GM08714 (cell line): ENCODE data around the gene SC5D.

Source experiments
- H3K4me3 ChIP-seq: fragments of 200-500 bp; sonication (Bioruptor generic); 2 replicates; pipeline ENCODE4 v1.5.1; 2014; ENCODE audit warnings: mild to moderate bottlenecking, low read length, inconsistent platforms
- ZNF274 ChIP-seq: IDR thresholded peaks from 2 replicates; pipeline ENCODE4 v1.6.1; 2012; ENCODE audit warnings: mild to moderate bottlenecking, low read depth, low read length

The SC5D gene

DNA sequence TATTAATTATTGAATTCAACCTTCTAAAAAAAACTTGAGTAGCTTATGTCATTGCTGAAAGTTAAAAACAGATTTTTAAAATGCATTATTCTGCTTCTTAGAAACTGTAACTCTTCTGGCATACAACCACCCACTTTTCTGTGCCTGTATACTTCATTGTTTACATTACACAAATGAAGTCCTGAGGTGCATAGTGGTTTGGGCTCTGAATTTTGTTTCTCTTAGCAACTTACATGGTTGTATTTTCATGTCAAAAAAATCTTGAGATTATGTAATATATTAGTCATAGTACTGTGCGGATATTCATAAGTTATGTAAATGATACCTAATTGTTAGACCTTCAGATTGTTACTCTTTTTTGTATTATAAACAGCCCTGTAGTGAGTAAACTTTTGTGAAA is 12.2 kb downstream of the SC5D start:
- no peak overlapping the region for H3K4me3 ChIP-seq
- no peak for TF ChIP-seq ZNF274

DNA sequence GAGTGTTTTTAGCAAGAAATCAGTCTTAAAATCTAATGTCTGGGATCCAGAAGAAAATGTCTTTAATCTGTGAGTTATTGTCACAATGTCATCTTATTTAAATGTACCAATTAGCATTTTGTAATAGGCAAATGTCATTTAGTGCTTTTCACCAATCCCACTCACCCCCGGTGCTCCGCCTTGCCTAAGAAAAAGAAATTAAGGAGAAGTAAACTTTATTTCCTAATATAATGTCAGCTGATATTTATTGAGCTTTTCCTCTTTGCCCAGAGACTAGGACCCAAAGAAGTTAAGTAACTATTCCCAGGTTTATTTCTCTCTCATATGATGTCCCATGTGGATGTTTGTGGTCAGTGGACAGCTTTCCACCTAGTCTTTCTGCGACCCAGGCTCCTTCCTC is 16.2 kb downstream of the SC5D start:
- TF ChIP-seq ZNF274, result no peak
- no peak overlapping the region for H3K4me3 ChIP-seq

DNA sequence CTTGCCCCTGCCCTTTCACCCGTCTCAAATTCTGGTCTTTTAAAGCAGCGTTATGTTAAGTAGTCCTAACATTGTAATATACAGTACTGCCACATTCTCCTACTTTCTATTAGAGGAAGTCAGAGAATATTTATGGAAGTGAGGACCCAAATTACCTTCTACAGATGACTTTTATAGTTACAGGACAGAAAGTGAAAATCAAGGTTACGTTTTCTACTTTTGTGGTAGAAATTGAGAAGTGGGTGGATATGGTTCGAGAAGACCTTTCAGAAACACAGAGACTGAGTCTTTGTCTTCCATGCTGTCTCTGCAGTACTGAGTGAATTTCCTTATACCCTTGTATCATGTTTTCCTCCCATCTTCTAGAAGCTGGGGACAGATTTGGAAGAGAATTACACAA is 17.1 kb downstream of the SC5D start:
- H3K4me3 ChIP-seq, result no peak overlapping the region
- no peak for TF ChIP-seq ZNF274

DNA sequence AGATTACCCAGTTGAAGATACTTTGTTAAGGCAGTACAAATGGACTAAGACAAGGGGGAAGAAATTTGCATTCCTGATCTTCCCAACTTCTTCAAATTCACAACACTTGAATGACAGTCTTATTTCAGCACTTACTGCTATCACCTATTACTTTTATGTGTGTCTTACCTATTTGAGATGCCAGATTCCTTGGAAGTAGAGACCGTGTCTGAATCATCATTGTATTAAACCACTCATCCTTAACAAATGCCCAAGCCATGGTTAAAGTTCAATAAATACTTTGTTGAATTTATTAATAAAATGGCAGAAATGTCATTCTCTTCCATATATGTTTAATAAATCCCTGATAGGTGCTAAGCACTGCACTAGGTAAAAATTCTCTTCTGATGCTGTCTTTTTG is 18.3 kb downstream of the SC5D start:
- TF ChIP-seq ZNF274, result no peak
- no peak overlapping the region for H3K4me3 ChIP-seq

DNA sequence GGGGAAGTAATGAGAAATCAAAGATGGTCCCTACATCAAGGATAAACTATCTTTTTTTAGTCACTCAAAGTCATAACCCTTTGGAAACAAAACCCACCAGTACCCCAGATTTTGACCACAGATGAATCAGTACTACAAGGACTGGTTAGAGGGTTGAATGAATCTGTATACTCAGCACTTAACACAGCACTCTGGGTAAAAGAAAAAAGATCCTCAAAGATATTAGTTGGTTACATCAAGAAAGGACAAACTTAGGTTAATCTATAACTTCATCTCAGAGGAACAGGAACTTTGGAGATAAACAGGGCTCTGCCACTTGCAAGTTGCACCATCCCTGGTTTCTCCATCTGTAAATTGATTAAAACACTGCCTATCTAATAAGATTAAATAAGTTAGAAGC is 18.8 kb downstream of the SC5D start:
- no peak for TF ChIP-seq ZNF274
- H3K4me3 ChIP-seq, result no peak overlapping the region

DNA sequence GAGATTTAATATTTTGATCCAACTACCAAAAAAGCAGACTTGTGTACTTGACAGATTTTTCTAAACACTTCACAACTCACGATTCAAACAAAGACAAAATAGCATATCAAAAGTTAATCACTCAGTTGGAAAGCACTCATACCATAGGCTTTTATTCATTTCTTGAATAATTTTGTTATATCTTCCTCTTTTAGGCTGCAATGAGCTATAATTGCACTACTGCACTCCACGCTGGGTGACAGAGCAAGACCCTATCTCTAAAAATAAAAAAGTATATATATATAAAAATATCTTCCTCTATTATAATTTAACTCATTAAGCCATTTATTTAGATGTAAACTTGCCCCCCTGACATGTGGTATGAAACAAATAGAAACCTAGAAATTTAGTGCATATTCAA is 19.9 kb downstream of the SC5D start:
- no peak for TF ChIP-seq ZNF274

DNA sequence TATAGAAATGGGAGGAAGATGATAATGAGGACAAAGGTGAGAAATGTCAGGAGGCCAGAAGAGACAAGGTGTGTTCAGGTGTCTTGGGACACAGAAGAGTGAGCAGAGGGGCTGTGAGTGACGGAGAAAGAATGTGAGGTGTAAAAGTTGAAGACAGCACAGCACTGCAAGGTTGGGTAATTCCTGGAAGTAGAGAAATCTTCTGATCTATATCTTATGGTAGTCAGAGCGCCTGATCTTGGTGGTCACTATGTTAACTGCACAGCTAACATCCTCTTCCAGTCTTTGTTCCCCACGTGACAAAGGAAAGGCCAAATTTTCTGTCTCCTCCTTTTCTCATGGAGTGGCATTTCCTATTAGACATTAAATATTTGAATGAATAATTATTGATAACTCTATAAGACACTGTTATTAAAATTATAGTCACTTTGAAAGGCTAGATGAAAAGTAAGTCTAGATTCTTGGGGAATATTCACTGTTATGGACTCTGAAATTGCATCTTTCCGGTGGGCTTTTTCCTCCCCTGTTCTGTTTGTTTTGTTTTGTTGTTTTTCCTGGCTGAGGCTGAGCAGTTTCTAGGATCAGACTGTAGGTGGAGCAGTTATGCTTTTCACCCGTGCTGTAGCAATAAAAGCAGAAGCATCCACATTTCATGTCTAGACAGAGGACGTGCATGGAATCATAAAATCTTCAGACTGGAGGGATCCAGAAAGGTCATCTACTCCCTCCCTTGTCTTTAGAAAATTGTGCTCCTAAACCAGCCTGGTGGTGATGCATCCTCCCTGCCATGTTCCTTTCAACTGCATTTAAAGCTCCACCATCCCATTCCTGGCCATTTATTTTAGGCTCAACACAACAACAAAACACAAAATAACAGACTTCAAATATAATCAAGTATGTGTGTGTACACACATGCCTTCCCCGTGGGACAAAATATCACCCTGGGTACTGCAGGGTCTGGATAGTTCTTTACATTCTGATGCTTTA is 26.6 kb downstream of the SC5D start:
- no peak overlapping the region for H3K4me3 ChIP-seq
- no peak for TF ChIP-seq ZNF274

More for the DNA sequence above, 19.9 kb downstream of the SC5D start:
- no peak overlapping the region for H3K4me3 ChIP-seq

DNA sequence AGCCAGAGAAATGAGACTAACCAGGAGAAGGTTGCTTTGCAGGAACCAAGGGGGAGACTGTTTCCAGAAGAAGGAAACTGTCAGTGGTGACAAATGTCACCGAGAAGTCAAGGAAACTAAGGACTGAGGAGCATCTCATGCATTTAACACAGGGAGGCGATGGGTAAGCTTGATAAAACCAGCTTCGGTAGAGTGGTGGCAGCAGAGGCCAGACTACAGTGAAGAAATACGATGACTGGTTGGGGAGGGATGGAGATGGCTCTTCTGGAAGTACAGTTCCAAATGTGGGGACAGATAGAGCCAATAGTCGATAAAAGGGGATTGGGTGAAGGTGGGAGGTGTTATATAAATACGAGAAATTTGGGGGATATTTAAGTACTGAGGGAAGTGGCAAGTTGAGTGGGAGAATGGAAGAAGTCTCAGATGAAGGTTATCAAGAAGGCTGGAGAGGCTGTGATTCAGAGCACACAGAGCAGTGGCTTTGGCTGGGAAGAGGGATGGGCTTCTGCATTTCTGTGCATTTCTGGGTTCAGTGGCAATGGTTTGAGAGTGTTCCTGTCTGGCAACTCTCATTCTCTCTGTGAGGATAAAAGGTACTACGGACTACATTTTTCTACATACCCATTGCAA is 29.2 kb downstream of the SC5D start:
- no peak overlapping the region for H3K4me3 ChIP-seq
- TF ChIP-seq ZNF274, result no peak

DNA sequence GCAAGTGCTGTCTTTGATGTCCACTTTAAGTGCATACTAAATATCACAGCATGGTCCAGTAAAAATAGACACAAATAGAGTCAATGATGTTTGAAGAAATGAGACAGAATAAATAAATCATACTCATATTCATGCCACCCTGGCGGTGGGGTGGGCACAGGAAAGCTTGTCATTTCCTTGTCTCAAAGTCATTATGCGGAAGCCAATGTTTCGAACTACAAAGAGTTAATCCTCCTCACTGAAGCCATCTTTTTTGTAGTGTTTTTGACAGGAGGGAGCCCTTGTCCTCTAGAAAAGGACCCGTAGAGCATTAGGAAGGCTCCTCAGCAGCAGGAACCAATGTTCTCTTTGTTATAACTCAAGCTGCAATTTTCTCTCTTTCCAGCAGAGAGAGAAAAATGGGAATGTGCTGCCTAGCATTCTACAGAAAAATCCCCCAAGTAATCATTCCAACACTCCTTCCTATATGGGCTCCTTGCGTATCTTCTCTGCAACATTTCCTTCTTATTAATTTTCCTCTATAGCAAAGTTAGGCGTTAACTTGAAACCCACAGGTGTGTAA is 30.6 kb downstream of the SC5D start:
- no peak for TF ChIP-seq ZNF274
- no peak overlapping the region for H3K4me3 ChIP-seq

DNA sequence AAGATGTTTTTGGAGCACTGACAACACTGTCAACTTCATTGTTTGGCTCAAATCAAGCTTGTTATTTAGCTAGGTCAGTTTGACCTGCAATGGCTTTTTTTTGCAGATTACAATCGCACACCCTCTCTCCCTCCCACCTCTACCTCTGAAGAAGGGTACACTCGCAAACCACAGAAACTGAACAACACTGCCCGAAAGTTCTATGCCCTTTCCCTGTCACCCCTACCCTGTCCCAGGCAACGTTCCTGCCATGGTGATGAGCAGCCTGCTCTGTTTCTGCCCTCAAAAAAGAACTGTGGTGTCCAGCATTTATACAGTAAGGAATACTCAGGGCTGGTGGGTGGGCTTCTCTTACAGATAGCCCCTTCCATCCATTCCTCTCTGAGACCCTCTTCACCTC is 33.7 kb downstream of the SC5D start:
- H3K4me3 ChIP-seq, result no peak overlapping the region
- TF ChIP-seq ZNF274, result no peak

DNA sequence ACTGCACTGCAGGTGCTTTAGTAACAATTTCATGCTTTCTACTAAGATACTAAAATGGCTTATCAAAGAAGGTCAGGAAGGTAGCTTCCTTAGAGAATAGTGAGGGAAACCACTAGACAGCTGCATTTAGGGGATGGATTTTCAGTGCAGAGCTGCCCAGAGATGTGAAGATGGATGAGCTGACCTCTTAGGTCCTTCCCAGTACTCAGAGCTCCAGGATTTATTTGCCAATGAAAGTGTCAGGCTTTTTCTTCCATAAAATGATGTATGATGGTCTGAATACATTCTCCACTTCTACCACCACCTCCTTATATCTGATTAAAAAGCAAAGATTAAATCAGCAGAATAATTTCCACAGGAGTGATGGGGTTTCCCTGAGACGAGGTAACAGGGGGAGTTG is 35.0 kb downstream of the SC5D start:
- no peak for TF ChIP-seq ZNF274
- H3K4me3 ChIP-seq, result no peak overlapping the region

DNA sequence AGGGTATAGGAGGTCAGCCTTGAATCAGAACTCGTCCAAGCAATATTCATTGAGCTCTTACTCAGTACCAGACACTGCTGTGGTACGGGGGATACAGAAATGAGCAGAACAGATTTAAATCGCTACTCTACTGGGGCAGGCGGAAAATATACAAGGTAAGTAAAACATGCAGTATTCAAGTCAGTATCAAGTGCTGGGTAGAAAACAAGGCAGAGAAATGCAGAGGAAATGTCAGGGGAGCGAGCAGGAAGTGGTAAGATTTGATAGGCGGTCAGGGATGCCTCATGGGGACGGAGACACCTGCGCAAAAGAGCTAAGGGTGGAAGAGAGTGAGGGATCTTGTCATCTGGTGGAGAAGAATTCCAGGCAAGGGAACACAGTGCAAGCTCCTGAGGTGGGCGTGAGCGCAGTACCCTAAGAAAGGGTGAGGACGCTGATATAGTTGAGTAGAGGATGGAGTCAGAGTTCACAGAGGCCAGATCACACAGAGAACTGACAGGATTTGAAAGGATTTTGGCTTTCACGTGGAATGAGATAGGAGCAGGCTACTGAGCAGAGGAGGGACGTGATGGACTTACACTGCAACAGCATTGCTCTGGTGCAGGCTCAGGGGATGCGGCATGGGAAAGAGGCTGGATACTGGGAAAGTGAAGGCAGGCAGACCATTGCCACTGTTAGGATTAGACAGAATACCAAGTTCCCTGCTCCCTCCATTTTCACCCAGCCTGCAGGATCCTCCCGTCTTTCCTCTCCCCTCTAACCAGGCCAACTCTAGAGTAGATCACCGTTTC is 35.8 kb downstream of the SC5D start:
- H3K4me3 ChIP-seq, result no peak overlapping the region
- TF ChIP-seq ZNF274, result no peak

DNA sequence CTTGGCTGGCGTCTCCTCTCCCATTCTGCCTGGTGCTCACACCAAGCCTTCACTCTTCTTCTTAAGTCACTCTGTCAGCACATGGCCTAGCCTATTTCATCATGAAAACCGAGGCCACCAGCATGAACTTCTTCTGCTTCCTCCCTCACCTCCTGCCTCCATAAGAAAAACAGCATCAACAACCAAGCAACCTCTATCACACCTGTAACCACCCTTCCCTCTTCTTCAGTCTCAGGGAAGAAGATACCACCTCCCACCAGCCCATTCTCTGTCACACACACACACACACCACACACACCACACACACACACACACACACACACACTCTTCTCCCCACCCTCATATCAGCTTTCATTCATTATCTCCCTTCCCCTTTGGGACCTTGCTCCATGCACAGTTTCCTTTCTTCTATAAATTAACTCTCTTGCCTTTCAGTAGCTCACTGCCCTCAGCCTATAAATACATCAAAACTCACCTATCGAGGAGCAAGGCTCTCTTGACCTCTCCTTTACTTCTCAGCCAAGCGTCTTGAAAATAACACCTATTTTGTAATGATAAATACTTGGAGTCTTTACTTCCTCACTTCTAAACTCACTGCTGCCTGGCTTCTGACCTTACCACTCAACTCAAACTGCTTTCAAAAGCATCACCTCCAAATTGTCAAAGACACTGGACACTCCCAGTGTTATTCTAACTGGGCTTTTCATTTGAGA is 36.6 kb downstream of the SC5D start:
- TF ChIP-seq ZNF274, result no peak
- H3K4me3 ChIP-seq, result no peak overlapping the region
